ENCODE results near the gene CCDC102A.

DNA sequence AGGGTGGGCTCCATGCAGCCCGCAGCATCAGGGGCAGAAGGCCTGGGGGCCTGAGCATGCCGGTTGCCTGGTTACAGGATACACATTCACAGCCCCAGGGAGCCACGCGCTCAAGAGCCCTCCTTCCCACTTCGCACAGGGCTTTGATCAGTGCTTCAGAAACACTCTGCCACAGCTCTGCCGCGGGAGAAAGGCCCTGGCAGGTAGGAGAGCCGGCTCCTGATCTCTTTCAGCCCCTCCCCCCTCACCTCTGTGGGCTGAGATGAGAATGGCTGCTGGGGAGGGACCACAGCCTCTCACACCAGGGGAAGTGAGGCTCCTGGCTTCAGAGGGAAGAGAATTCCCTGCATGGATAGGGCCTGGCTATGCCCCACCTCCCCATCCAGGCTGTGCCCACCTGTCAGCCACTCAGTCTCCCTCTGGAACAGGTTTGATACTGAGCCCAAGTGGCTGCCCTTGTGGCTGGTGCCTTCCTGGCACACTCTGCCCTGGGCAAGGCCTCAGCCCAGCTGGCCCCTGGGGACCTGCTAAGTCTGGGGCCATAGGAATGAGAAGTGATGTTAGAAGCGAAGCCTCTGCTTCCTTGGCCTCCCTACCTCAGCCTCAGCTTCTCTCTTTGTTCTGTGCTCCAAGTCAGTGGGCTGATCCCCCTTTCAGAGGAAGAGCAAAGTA lies 58.7 kb downstream of the CCDC102A start:
- TF ChIP-seq NFRKB (IDR thresholded peaks at IDR 0.05), result no peak
- TF ChIP-seq ARHGAP35 (CRISPR knock-in tag; IDR thresholded peaks at IDR 0.05; ENCODE audit: borderline replicate concordance), result no peak
- no peak for TF ChIP-seq MAX (IDR thresholded peaks at IDR 0.05)
- TF ChIP-seq, protein P1, sequence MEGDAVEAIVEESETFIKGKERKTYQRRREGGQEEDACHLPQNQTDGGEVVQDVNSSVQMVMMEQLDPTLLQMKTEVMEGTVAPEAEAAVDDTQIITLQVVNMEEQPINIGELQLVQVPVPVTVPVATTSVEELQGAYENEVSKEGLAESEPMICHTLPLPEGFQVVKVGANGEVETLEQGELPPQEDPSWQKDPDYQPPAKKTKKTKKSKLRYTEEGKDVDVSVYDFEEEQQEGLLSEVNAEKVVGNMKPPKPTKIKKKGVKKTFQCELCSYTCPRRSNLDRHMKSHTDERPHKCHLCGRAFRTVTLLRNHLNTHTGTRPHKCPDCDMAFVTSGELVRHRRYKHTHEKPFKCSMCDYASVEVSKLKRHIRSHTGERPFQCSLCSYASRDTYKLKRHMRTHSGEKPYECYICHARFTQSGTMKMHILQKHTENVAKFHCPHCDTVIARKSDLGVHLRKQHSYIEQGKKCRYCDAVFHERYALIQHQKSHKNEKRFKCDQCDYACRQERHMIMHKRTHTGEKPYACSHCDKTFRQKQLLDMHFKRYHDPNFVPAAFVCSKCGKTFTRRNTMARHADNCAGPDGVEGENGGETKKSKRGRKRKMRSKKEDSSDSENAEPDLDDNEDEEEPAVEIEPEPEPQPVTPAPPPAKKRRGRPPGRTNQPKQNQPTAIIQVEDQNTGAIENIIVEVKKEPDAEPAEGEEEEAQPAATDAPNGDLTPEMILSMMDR (CRISPR knock-in tag; IDR thresholded peaks at IDR 0.05), result no peak
- no peak for TF ChIP-seq ZNF12 (CRISPR knock-in tag; IDR thresholded peaks at IDR 0.05)
- TF ChIP-seq, protein P2, sequence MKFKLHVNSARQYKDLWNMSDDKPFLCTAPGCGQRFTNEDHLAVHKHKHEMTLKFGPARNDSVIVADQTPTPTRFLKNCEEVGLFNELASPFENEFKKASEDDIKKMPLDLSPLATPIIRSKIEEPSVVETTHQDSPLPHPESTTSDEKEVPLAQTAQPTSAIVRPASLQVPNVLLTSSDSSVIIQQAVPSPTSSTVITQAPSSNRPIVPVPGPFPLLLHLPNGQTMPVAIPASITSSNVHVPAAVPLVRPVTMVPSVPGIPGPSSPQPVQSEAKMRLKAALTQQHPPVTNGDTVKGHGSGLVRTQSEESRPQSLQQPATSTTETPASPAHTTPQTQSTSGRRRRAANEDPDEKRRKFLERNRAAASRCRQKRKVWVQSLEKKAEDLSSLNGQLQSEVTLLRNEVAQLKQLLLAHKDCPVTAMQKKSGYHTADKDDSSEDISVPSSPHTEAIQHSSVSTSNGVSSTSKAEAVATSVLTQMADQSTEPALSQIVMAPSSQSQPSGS (CRISPR knock-in tag; IDR thresholded peaks at IDR 0.05), result no peak
- TF ChIP-seq RFX1 (IDR thresholded peaks at IDR 0.05), result no peak
- TF ChIP-seq ETS1 (CRISPR knock-in tag; IDR thresholded peaks at IDR 0.05), result no peak
- no peak for TF ChIP-seq MYNN (CRISPR knock-in tag; IDR thresholded peaks at IDR 0.05; ENCODE audit: low read depth)
- no peak for TF ChIP-seq ATF3 (CRISPR knock-in tag; IDR thresholded peaks at IDR 0.05)

All from HepG2 (cell line).